GM19240 (cell line): ENCODE results near the gene ERAP2.

Experiments used
- DNase-seq: peaks from one replicate; pipeline ENCODE4 v3.0.0; 2011; ENCODE audit warnings: low spot score; ENCODE audit not compliant: insufficient read length

ERAP2 gene

GRCh38 chr5:96962540-96962991, 86.3 kb downstream of the ERAP2 start:
- DNase-seq, result no peak

DNA sequence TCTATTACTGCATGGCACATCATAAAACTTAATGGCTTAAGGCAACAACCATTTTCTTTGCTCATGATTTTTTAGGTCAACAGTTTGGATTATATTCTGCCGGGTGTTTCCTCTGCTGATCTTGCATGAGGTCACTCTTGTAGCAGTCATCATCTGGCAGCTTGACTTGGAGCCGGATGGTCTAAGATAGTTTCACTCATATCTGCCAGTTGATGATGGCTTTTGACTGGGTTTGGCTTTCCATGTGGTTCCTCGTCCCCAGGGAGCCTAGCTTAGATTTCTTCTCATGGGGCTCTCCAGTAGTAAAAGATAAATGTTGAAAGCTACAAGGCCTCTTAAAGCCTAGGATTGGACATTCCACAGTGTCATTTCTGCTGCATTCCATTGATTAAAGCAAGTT, 87.0 kb downstream of the ERAP2 start:
- DNase-seq, result no peak

DNA sequence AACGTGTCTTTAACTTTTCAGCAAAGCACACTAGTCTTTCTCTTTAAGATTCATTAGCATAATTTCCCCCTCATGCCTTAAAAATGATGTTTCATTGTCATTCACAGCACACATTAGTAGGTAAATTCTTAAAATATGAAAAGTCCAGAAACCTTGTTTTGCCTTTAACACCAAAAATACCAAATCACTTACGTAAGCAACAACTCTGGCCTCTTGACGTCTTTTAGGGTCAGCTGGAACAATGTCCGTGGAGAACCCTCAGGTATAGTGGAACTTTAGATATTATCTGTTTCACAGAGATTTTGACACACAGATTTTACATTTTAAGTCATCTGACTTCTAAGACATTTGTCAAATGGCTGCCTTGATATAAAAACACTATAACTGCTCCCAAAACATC, 90.5 kb downstream of the ERAP2 start:
- no peak for DNase-seq

- no peak for DNase-seq
Observed at GRCh38 chr5:96967400-96967799, 91.1 kb downstream of the ERAP2 start.

DNA sequence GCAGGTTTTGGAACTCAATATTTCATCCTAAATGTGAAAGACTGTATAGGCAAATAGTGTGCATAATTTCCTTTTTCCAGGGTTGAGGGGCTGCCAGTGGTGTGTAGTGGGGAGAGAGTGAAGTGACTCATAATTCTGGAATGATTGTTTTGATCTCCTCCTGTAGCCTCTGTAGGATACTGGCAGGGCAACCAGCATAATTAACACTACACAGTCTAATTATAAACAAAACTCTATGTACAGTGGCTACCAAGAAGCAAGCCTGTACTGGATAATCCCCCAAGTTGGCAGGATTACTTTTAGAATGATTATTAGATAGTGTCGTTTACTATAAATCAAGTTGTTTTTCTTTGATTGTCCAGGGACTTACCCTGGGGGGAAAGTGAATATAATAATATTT, 91.8 kb downstream of the ERAP2 start:
- DNase-seq, result no peak

DNA sequence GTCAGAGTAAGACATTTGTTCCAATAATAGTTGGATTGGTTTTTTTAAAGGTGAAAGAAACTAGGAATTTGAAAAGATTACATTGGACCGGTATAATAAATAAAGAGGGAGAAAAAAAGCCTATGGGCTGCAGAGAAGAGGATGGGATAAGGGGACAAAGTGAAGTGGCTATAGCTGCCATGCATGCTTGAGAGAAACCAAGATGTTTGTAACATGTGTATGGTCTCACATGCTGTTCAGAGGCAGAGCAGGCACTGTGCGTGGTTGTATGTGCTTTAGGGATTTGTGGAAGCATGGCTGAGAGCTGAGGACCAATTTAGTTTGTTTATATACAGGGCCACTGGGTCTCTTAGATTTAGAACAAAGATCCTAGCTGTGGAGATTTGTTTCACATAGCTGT, 92.3 kb downstream of the ERAP2 start:
- no peak for DNase-seq
